IMR-90 (cell line): ENCODE data around the gene EIF4G3. TPM values are rescaled to one million over a fixed set of nuclear protein-coding genes. Genes with fewer than 3 reads are reported as not detected.

Experiments used
- ATAC-seq: fragments of 200-7000 bp; cut with Tn5 transposase; 2 replicates; pipeline ENCODE4 v1.9.1; 2020; ENCODE audit warnings: low read depth, mild to moderate bottlenecking, moderate library complexity
- BruUV-seq: library from RNA; stranded (reverse); fragments of 400-500 nt; replicated peaks from 2 replicates; lab custom pipeline; 2021; lab: Mats Ljungman, UMichigan
- CTCF ChIA-PET: fragments of 300-600 bp; formaldehyde crosslinking; extraction: SDS; loops from one replicate; lab custom pipeline; 2021; ENCODE audit warnings: antibody characterized with exemption; lab: Yijun Ruan, JAX
- POLR2A ChIA-PET: fragments of 300-600 bp; sonication (Branson Sonifier 250); formaldehyde crosslinking; loops from one replicate; lab custom pipeline; 2022; ENCODE audit warnings: antibody characterized with exemption; ENCODE audit not compliant: unreplicated experiment; lab: Charles Lee
- DNase-seq: peaks from one replicate; pipeline ENCODE4 v3.0.0; 2013
- H2AFZ ChIP-seq: replicated peaks from 2 replicates; pipeline ENCODE3; 2013; ENCODE audit warnings: low read length, mild to moderate bottlenecking; ENCODE audit not compliant: poor library complexity
- H2AK5ac ChIP-seq: 2 replicates; pipeline ENCODE4 v1.6.1; 2013; ENCODE audit warnings: low read depth, low read length, inconsistent platforms
- H2AK9ac ChIP-seq: replicated peaks from 2 replicates; pipeline ENCODE3; 2013; ENCODE audit warnings: mild to moderate bottlenecking, low read depth, low read length, moderate library complexity; ENCODE audit not compliant: poor library complexity
- H2BK120ac ChIP-seq: 2 replicates; pipeline ENCODE4 v1.6.1; 2013; ENCODE audit warnings: low read depth, low read length, inconsistent platforms
- H2BK15ac ChIP-seq: 3 replicates; pipeline ENCODE4 v1.6.1; 2013; ENCODE audit warnings: low read depth, low read length, inconsistent platforms
- H2BK20ac ChIP-seq: 2 replicates; pipeline ENCODE4 v1.6.1; 2013; ENCODE audit warnings: low read depth, mild to moderate bottlenecking, inconsistent platforms, low read length, moderate library complexity
- H2BK5ac ChIP-seq: 2 replicates; pipeline ENCODE4 v1.6.1; 2013; ENCODE audit warnings: mild to moderate bottlenecking, low read depth, low read length, inconsistent platforms; ENCODE audit not compliant: poor library complexity, severe bottlenecking
- H3K14ac ChIP-seq: replicated peaks from 2 replicates; pipeline ENCODE4 v1.6.1; 2013; ENCODE audit warnings: low read depth, low read length, inconsistent platforms
- H3K18ac ChIP-seq: 2 replicates; pipeline ENCODE4 v1.6.1; 2013; ENCODE audit warnings: low read depth, low read length, control low read depth
- H3K23ac ChIP-seq: 2 replicates; pipeline ENCODE4 v1.6.1; 2013; ENCODE audit warnings: low read depth, low read length, inconsistent platforms
- H3K27ac ChIP-seq: 2 replicates; pipeline ENCODE4 v1.5.1; 2013; ENCODE audit warnings: mild to moderate bottlenecking, control low read depth, low read length; ENCODE audit not compliant: insufficient read depth
- H3K27me3 ChIP-seq: 2 replicates; pipeline ENCODE4 v1.6.1; 2013; ENCODE audit warnings: low read length; ENCODE audit not compliant: control insufficient read depth, insufficient read depth
- H3K36me3 ChIP-seq: 2 replicates; pipeline ENCODE4 v1.6.1; 2013; ENCODE audit warnings: low read length, mixed read lengths; ENCODE audit not compliant: control insufficient read depth, insufficient read depth
- H3K4ac ChIP-seq: 2 replicates; pipeline ENCODE4 v1.6.1; 2013; ENCODE audit warnings: low read depth, low read length, inconsistent platforms
- H3K4me1 ChIP-seq: 2 replicates; pipeline ENCODE4 v1.6.1; 2013; ENCODE audit warnings: low read length, mixed read lengths; ENCODE audit not compliant: control insufficient read depth, insufficient read depth
- H3K4me2 ChIP-seq: 2 replicates; pipeline ENCODE4 v1.6.1; 2013; ENCODE audit warnings: low read depth, mild to moderate bottlenecking, control low read depth, low read length, moderate library complexity
- H3K4me3 ChIP-seq: 2 replicates; pipeline ENCODE4 v1.5.1; 2013; ENCODE audit warnings: low read depth, mild to moderate bottlenecking, control low read depth, low read length, moderate library complexity; ENCODE audit not compliant: insufficient read depth
- H3K56ac ChIP-seq: 2 replicates; pipeline ENCODE4 v1.6.1; 2013; ENCODE audit warnings: low read length, inconsistent platforms; ENCODE audit not compliant: insufficient read depth; ENCODE audit errors: extremely low read depth
- H3K79me1 ChIP-seq, 2 experiments: 2 replicates each; pipeline ENCODE4 v1.6.1; 2013; ENCODE audit warnings: low read length in 2 of 2, inconsistent platforms in 1 of 2, low read depth in 1 of 2
- H3K9ac ChIP-seq: 2 replicates; pipeline ENCODE4 v1.6.1; 2013; ENCODE audit warnings: low read depth, low read length, control low read depth
- H3K9me1 ChIP-seq: 2 replicates; pipeline ENCODE4 v1.6.1; 2013; ENCODE audit warnings: low read length, inconsistent platforms; ENCODE audit not compliant: insufficient read depth
- H3K9me3 ChIP-seq: 2 replicates; pipeline ENCODE4 v1.6.1; 2013; ENCODE audit warnings: low read length; ENCODE audit not compliant: control insufficient read depth, insufficient read depth
- H4K20me1 ChIP-seq: 2 replicates; pipeline ENCODE4 v1.6.1; 2013; ENCODE audit warnings: low read length, inconsistent platforms; ENCODE audit not compliant: insufficient read depth
- H4K5ac ChIP-seq: 2 replicates; pipeline ENCODE4 v1.6.1; 2013; ENCODE audit warnings: mild to moderate bottlenecking, low read depth, low read length, control low read depth
- H4K8ac ChIP-seq, 2 experiments: 2 replicates each; pipeline ENCODE4 v1.6.1; 2013; ENCODE audit warnings: low read depth in 2 of 2, low read length in 2 of 2, control low read depth in 1 of 2, inconsistent platforms in 1 of 2
- H4K91ac ChIP-seq: 2 replicates; pipeline ENCODE4 v1.6.1; 2013; ENCODE audit warnings: low read depth, low read length, inconsistent platforms; ENCODE audit not compliant: insufficient read depth
- BHLHE40 ChIP-seq: fragments of 150-350 bp; IDR thresholded peaks from 2 replicates; pipeline ENCODE4 v1.6.1; 2016; ENCODE audit warnings: mild to moderate bottlenecking, low read depth, low read length
- CHD1 ChIP-seq: IDR thresholded peaks from 2 replicates; pipeline ENCODE4 v1.6.1; 2012; ENCODE audit warnings: low read depth, low read length, improper control_type of control experiment
- CTCF ChIP-seq: conservative IDR thresholded peaks from 2 replicates; pipeline ENCODE4 v1.5.1; 2012; ENCODE audit warnings: mild to moderate bottlenecking, low read depth, low read length, improper control_type of control experiment
- MAFK ChIP-seq: IDR thresholded peaks from 2 replicates; pipeline ENCODE4 v1.6.1; 2012; ENCODE audit warnings: low read depth, low read length, improper control_type of control experiment
- MAZ ChIP-seq: IDR thresholded peaks from 2 replicates; pipeline ENCODE4 v1.6.1; 2012; ENCODE audit warnings: low read depth, mild to moderate bottlenecking, low read length, improper control_type of control experiment, moderate library complexity, borderline replicate concordance
- POLR2A ChIP-seq: IDR thresholded peaks from 2 replicates; pipeline ENCODE4 v1.6.1; 2012; ENCODE audit warnings: mild to moderate bottlenecking, low read depth, low read length
- SMC3 ChIP-seq: fragments of 150-350 bp; IDR thresholded peaks from 2 replicates; pipeline ENCODE4 v1.6.1; 2016; ENCODE audit warnings: low read depth, mild to moderate bottlenecking, antibody characterized with exemption, low read length, moderate library complexity
- dilution Hi-C: fragments of 300-500 bp; cut with HindIII; formaldehyde crosslinking; loops from one replicate; pipeline ENCODE4 v1.14.3; 2018; ENCODE audit warnings: low sequenced_read_pairs; ENCODE audit not compliant: unreplicated experiment
- in situ Hi-C: fragments of 300-500 bp; cut with MboI; formaldehyde crosslinking; loops from 3 replicates; pipeline ENCODE4 v1.14.3; 2019; ENCODE audit warnings: low sequenced_read_pairs, inconsistent platforms, mixed read lengths
- intact Hi-C: fragments of 100-400 bp; cut with micrococcal nuclease; formaldehyde crosslinking; loops from 2 replicates; pipeline ENCODE4 v1.10.0; 2022
- polyA plus RNA-seq, 3 experiments: library from polyadenylated mRNA; depleted of rRNA; stranded (reverse); fragments of >200 nt; gene quantifications; 2 replicates each; pipeline ENCODE4 v1.2.3, GENCODE V29; 2012; ENCODE audit warnings: low replicate concordance in 1 of 3
- total RNA-seq: library from RNA; depleted of rRNA; stranded (reverse); fragments of >200 nt; gene quantifications from 2 replicates; pipeline ENCODE4 v1.2.3, GENCODE V29; 2012

EIF4G3 gene
- total and polyA plus RNA-seq, 2 of the 4 experiments (the other 2 are of a cell fraction), result 25.8 to 49.2 TPM

- peaks cover 3% of the 10 kb centered on the region; the same call in 1 of the 2 replicates for H4K20me1 ChIP-seq
- intact Hi-C loops, result loop anchor here (5.0 to 10.0 kb wide), 2 partner anchors 171 to 307 kb away; partner anchors contain the start of gene EIF4G3
- no peak overlapping the region for H3K9ac ChIP-seq
- H4K5ac ChIP-seq, result no peak overlapping the region
- H3K27ac ChIP-seq, result no peak overlapping the region
- H2AK9ac ChIP-seq, result no peak overlapping the region
- H3K4ac ChIP-seq, result peak overlapping the region; percentile 6; the same call in 1 of the 2 replicates
- H3K4me2 ChIP-seq, result no peak overlapping the region
- no peak overlapping the region for H2BK20ac ChIP-seq
- H3K14ac ChIP-seq, result no peak overlapping the region
- H3K56ac ChIP-seq, result no peak overlapping the region
- H3K18ac ChIP-seq, result no peak overlapping the region
- H3K27me3 ChIP-seq, result no peaks in the 10 kb centered on the region
- H3K79me1 ChIP-seq, result peaks cover 3 to 12% of the 10 kb centered on the region in 2 experiments; a peak in 2 of 4 replicates
- H2BK5ac ChIP-seq, result no peak overlapping the region
- peaks cover 13% of the 10 kb centered on the region for H3K4me1 ChIP-seq
- no peak overlapping the region for H2BK120ac ChIP-seq
- in situ Hi-C loops, result no loop called here
- ATAC-seq (no peak), DNase-seq (peak; percentile 53)
- H2BK15ac ChIP-seq, result no peak overlapping the region
- H3K36me3 ChIP-seq, result peaks cover 12% of the 10 kb centered on the region
- H3K9me3 ChIP-seq, result no peaks in the 10 kb centered on the region
- POLR2A ChIA-PET, result no interaction called here
- TF ChIP-seq CHD1 (no peak), MAFK (no peak), MAZ (no peak), CTCF (no peak), SMC3 (no peak), POLR2A (no peak), BHLHE40 (no peak)
- no peak overlapping the region for H4K8ac ChIP-seq
- H2AFZ ChIP-seq, result no peak overlapping the region
- dilution Hi-C loops, result no loop called here
- no peak overlapping the region for H3K23ac ChIP-seq
- no peak overlapping the region for H3K4me3 ChIP-seq
- peaks cover 15% of the 10 kb centered on the region for H3K9me1 ChIP-seq
- CTCF ChIA-PET, result interaction anchor here (0.6 to 1.1 kb wide), 2 partner anchors 278 to 327 kb away, joined by 3 to 4 read pairs; no protein-coding TSS in a partner anchor
- no peak overlapping the region for H2AK5ac ChIP-seq
- no peak overlapping the region for H4K91ac ChIP-seq
- BruUV-seq, result no TSS peak
Observed at GRCh38 chr1:20867847-20868246, 308.9 kb downstream of the EIF4G3 start.
